Measurements from ENCODE around the gene FAAP20. TPM values are rescaled to one million over a fixed set of nuclear protein-coding genes. Genes with fewer than 3 reads are reported as not detected.
A peak's percentile ranks its signal among the peaks of the same experiment; 100 is the strongest.

FAAP20 gene
- total and polyA plus RNA-seq, 9 of the 15 experiments (the other 6 are each of a cell fraction or from before 2014, with no cell fraction given), result 0.58 to 143 (median 9.9) TPM

DNA sequence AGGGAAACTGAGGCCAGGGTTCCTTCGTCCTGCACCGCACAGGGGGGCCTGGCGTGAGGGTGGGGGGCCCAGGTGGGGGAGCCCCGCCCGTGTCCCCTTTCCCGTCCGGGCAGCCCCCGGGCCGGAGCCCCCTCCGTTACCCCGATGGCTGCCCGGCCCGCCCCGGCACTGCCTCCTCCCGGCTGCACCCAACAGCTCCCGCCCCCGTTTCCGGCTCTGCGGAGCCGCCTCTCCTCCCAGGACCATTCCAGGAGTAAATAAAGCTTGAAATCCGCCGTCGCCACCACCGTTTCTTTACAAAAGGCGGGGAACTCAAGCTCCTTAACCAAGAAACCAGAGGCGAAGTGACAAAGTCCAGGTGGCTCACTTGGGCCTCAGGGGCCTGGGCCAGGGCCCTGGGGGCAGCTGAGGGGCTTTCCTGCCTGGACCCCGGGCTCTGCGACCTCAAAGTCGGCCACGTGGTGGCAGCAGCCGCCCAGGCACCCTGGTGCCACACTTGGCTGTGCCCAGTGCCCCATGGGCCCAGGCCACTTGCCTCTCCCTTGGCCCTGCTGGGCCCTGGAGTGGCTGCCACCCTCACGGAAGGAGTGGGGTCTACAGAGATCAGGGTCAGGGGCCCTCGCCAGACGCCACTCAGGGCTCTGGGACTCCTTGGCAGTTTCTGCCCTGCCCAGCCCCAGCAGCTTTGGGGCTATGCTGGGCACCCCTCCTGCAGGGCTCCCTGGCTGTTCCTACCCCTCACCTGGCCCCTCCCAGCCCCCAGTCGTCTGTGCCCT lies 514 bp upstream of the FAAP20 start (continued):
- TF ChIP-seq ZNF23 (CRISPR knock-in tag; IDR thresholded peaks at IDR 0.05), result 0 out of 2 replicates have a peak, but pooled peaks have one; percentile 20
- TF ChIP-seq PHB (CRISPR knock-in tag; IDR thresholded peaks at IDR 0.05), result no peak
- TF ChIP-seq CBX8 (IDR thresholded peaks at IDR 0.05; ENCODE audit: borderline replicate concordance, extremely low read depth, low read depth, low read length, poor library complexity, severe bottlenecking), result no peak
- TF ChIP-seq, protein P1, sequence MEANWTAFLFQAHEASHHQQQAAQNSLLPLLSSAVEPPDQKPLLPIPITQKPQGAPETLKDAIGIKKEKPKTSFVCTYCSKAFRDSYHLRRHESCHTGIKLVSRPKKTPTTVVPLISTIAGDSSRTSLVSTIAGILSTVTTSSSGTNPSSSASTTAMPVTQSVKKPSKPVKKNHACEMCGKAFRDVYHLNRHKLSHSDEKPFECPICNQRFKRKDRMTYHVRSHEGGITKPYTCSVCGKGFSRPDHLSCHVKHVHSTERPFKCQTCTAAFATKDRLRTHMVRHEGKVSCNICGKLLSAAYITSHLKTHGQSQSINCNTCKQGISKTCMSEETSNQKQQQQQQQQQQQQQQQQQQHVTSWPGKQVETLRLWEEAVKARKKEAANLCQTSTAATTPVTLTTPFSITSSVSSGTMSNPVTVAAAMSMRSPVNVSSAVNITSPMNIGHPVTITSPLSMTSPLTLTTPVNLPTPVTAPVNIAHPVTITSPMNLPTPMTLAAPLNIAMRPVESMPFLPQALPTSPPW (CRISPR knock-in tag; IDR thresholded peaks at IDR 0.05), result peak; percentile 98
- no peak for TF ChIP-seq MITF (IDR thresholded peaks at IDR 0.05)
- no peak for TF ChIP-seq IRF2 (CRISPR knock-in tag; IDR thresholded peaks at IDR 0.05)
- TF ChIP-seq ELK3 (CRISPR knock-in tag; IDR thresholded peaks at IDR 0.05), result no peak
- TF ChIP-seq, protein P2, sequence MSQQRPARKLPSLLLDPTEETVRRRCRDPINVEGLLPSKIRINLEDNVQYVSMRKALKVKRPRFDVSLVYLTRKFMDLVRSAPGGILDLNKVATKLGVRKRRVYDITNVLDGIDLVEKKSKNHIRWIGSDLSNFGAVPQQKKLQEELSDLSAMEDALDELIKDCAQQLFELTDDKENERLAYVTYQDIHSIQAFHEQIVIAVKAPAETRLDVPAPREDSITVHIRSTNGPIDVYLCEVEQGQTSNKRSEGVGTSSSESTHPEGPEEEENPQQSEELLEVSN (IDR thresholded peaks at IDR 0.05; ENCODE audit: borderline replicate concordance in 1 of 2, extremely low read depth in 1 of 2, insufficient read depth in 1 of 2, insufficient read length in 1 of 2, low read depth in 1 of 2, low read length in 1 of 2, poor library complexity in 1 of 2, severe bottlenecking in 1 of 2), result peak in 1 of 2 experiments; percentile 22
- TF ChIP-seq SUPT5H (IDR thresholded peaks at IDR 0.05), result peak; percentile 63
- TF ChIP-seq CBX2 (IDR thresholded peaks at IDR 0.05; ENCODE audit: insufficient read depth, low read length, poor library complexity, severe bottlenecking), result no peak
- TF ChIP-seq SOX6 (IDR thresholded peaks at IDR 0.05), result 0 out of 2 replicates have a peak, but pooled peaks have one; percentile 14
- TF ChIP-seq TBP (optimal IDR thresholded peaks at IDR 0.05; ENCODE audit: low read depth, low read length), result peak; percentile 30
- TF ChIP-seq POLR2G (IDR thresholded peaks at IDR 0.05; ENCODE audit: low read depth, low read length), result peak; percentile 76
- TF ChIP-seq DPF2 (IDR thresholded peaks at IDR 0.05), result peak; percentile 61; the same call in 1 of the 2 replicates
- TF ChIP-seq, protein P3, sequence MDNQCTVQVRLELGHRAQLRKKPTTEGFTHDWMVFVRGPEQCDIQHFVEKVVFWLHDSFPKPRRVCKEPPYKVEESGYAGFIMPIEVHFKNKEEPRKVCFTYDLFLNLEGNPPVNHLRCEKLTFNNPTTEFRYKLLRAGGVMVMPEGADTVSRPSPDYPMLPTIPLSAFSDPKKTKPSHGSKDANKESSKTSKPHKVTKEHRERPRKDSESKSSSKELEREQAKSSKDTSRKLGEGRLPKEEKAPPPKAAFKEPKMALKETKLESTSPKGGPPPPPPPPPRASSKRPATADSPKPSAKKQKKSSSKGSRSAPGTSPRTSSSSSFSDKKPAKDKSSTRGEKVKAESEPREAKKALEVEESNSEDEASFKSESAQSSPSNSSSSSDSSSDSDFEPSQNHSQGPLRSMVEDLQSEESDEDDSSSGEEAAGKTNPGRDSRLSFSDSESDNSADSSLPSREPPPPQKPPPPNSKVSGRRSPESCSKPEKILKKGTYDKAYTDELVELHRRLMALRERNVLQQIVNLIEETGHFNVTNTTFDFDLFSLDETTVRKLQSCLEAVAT (IDR thresholded peaks at IDR 0.05), result 0 out of 4 replicates have a peak, but pooled peaks of 1 of the 2 experiments have one; percentile 42
- peak; percentile 60; the same call in 1 of the 2 replicates for TF ChIP-seq PHF8 (IDR thresholded peaks at IDR 0.05; ENCODE audit: borderline replicate concordance, low read length)
- TF ChIP-seq TAF1 (IDR thresholded peaks at IDR 0.05; ENCODE audit: control insufficient read depth, extremely low read depth, insufficient read depth, low read length, severe bottlenecking), result peak; percentile 22
- TF ChIP-seq, protein P4, sequence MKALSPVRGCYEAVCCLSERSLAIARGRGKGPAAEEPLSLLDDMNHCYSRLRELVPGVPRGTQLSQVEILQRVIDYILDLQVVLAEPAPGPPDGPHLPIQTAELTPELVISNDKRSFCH (CRISPR knock-in tag; IDR thresholded peaks at IDR 0.05), result no peak
- TF ChIP-seq, protein P4 (tag; IDR thresholded peaks at IDR 0.05), result 0 out of 2 replicates have a peak, but pooled peaks have one; percentile 33
